Stimulated activated CD8-positive, alpha-beta memory T cell treated with anti-CD3 and anti-CD28 coated beads, Interleukin-12 subunit alpha, Interleukin-12 subunit beta, amount 100 ng/mL, for 24 hours (primary cell): Measurements from ENCODE around the gene CACHD1.
"Not testable (repeated sequence)": the region's sequence is repeated elsewhere in the genome, so short reads cannot be mapped to it uniquely, and the experiment has no call there.

Source experiments
- DNase-seq: peaks from one replicate; pipeline ENCODE4 v3.0.0-alpha.2; 2020; ENCODE audit errors: extremely low read depth

CACHD1 gene

GRCh38 chr1:64588876-64589275 is 118.9 kb downstream of the CACHD1 start:
- DNase-seq: no peak

DNA sequence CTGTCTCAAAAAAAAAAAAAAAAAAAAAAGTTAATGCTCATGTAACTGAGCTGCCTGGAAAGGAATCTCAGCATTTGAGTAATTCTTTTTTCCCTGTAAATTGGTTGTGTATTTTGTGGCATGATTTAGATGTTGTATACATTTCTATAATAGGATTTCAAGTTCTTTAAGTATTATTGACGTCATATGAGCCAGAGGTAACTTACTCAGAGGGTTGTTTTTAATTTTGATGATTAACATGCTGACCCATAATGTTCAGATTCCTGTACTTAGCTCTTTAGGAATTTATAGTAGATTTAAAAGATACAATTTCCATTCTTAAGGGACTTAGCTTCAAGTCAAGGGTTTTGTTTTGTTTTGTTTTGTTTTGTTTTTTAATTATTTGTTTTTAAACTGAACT is 120.4 kb downstream of the CACHD1 start:
- no peak for DNase-seq

DNA sequence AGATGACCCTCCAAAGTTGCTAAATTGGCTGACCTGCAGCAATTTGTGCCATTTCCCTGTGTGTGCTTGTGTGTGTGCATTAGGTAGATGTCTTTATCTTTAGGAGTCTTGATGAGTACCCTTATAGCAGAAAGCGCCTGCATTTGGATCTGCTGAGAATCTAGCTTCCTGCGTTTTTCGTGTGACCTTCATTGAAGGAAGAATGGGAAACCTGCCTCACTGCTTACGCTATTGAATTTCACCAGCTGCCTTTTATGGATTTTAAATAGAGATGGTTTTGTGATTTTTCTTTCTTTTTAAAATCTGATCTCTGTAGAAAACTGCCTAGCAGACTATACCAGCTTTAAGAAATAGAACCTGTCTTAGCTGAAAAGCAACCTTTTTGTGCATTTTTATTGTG is 124.5 kb downstream of the CACHD1 start:
- DNase-seq: no peak

GRCh38 chr1:64595871-64596515 is 126.1 kb downstream of the CACHD1 start:
- DNase-seq: no peak

DNA sequence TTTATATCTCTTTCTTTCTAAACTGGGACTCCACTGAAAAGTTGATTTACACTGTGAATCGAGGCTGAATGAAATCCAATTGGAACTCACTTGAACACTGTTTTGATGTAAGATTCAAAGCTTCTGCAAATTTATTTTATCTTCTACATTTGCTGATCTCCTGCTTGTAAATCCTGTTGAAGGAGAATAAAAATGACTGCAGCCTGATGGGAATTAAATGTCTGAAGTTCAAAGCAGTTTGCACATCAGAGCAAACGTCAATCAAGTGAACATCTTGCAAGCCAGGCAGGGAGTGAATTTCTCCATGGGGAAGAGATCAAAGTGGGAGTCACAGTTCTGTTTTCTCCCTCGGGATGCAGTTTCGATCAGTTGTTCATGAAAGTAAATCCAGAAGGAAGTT is 127.2 kb downstream of the CACHD1 start:
- no peak for DNase-seq

DNA sequence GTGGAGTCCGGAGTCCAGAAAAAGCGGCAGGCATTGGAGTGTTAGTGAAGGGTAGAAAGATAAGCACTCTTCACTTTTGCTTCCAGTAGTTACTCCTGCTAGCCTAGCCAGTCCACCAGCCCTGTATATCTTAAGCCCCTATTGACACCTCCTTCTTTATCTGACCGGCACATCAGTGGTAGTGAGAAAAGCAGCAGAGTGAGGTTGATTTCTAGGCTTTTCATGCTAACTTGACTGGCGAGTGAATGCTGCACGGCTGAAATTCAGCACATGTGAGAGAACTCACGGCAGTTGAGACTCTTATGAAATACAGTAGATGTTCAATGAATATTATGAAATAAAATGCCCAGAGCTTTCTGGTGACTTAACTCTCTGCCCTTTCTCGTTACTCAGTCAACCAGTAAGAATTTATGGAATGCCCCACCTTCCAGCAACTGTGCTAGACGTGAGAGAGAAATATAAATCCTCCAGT is 128.2 kb downstream of the CACHD1 start:
- no peak for DNase-seq

DNA sequence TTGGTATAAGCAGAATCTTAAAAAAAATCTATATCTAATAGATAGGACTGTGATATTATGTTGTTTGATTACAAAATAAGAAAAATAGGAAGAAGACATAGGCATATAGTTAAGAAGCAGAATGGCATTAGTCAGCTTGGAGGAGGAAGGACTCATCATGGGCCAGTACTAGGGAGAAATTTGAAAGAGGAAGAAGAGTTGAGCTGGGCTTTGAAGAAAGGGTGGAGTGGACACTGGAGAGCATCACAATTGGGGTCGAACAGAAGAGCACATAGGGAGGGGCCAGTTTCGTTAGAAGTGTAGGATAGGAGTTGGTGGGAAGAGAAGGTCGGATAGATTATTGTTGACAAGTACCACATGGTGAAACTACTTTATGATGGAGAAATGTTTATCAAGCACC is 129.3 kb downstream of the CACHD1 start:
- DNase-seq: no peak

- no peak for DNase-seq
Observed at GRCh38 chr1:64601207-64601606, 131.3 kb downstream of the CACHD1 start.

- no peak for DNase-seq
Observed at GRCh38 chr1:64608005-64608650, 138.2 kb downstream of the CACHD1 start.

DNA sequence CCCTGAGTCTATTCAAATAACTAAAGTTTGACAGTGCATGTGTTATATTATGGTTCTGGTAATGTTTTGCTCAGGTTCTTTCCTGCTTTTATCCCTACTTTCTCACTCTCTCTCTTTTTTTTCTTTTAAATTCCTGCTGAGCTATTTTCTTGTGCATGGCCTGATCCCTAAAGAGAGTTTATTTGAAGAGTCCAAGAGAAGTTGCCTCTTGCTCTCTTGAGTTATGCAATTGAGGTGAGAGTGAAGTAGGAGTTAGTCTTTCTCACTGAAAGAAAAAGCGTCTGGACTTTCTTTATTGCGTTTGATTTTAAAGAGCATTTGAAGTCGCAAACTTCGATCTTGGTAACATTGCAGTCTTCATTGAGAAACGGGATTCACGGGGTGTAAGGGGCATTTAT is 138.7 kb downstream of the CACHD1 start:
- no peak for DNase-seq

DNA sequence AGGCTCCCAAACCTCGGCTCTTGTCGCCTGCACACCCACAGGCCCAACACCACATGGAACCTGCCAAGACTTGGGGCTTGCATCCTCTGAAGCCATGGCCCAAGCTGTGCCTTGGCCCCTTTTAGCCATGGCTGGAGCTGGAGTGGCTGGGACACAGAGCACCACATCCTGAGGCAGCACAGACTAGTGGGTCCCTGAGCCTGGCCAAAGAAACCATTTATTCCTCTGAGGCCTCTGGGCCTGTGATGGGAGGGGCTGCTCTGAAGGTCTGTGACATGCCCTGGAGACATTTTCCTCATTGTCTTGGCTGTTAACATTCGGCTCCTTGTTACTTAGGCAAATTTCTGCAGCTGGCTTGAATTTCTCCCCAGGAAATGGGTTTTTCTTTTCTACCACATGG is 141.0 kb downstream of the CACHD1 start:
- not testable (repeated sequence) for DNase-seq

GRCh38 chr1:64616039-64616438 is 146.1 kb downstream of the CACHD1 start:
- no peak for DNase-seq

DNA sequence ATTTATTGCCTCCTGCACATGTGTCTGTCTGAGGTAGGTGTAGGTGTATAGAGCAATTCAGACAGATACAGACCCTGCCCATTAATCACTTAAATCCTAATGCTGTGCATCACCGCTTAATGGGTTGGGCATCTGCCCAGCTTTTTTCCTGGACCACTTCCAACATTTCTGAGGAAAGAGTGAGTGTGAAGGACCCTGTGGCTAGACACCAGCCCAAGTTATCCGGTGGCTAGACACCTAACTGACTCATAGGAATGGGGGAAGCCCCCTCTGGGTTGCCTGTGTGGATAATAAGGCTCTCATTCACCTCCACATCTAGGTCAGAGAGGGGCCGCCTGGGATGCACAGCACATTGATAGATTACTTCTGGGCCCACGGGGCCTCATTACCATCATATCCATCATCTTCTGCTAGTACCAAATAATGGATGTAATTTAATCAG is 153.8 kb downstream of the CACHD1 start:
- DNase-seq: no peak

DNA sequence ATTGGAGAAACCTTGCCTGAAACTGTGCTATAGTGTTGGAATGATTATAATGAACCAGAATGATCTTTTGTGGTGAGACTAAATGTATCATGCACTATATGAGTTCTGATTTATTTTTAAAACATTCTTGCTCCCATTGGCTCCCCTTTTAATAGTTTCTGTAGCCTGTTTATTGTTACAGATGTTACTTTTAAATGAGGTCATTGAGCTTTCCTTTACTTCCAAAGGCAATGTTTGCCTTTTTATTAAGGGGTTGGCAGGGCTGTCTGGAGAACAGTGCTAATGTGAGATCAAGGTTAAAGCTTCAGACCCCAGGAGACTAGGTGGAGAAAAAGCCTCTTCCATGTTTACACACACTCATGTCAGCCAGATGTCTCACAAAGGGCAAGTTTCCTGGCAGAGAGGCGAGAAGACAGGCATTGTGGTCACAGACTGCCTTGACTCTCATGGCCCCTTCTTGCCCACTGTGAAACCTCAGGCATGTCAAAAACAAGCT is 154.3 kb downstream of the CACHD1 start:
- no peak for DNase-seq

GRCh38 chr1:64624808-64625207 is 154.9 kb downstream of the CACHD1 start:
- no peak for DNase-seq

GRCh38 chr1:64630611-64631010 is 160.7 kb downstream of the CACHD1 start:
- DNase-seq: no peak

DNA sequence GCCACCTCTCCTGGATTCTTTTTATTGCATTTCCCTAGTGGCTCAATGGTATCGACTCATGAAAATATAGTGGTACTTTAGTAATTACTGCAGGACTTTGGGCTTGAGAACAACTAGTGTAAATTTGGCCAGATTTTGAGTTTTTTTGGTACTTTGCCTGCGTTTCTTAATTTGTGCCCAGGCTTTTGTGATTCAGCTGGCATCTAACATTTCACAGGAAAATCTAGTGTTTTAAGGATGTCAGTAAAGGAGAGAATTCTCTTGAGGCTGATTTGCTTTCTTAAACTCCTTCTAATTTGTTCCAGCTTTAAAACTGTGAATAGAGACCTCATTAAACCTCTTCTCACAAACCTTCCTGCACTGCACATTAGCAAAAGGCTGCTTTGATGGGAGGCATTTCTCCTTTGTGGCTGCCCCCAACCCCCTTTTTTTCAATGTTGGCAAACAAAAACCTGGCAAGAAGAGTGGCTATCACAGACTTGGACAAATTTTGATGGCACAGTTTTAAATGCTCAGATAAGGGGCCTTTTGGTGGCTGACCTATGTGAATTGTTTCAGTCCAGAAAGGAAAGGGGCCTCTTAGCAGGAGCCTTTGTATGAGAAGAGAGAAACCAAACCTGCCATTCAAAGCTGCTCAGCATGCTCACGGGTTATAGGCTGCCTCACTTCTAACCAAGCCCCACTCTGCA is 161.6 kb downstream of the CACHD1 start:
- no peak for DNase-seq

- DNase-seq: no peak
Observed at GRCh38 chr1:64632936-64633335, 163.0 kb downstream of the CACHD1 start.

- DNase-seq: no peak
Observed at GRCh38 chr1:64645735-64646134, 175.8 kb downstream of the CACHD1 start.

GRCh38 chr1:64650411-64650810 is 180.5 kb downstream of the CACHD1 start:
- no peak for DNase-seq

DNA sequence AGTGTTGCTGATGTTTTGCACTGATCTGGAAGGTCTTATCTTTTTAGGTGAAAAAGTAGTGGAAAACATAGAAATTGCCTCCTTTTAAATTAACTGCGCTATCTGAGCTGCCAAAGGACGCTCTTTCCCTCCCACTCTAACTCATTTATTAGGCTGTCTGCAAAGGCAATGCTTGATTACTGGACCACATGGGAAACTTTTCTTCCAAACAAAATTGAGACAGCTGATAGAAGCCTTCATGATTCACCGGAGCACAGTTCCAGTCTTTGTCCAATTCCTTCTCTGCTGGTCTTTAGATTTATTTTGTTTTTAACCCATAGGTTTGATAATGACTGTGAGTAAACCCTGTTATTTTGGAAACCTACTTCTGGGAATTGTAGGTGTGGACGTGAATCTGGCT is 181.9 kb downstream of the CACHD1 start:
- DNase-seq: no peak

- no peak for DNase-seq
Observed at GRCh38 chr1:64653466-64653865, 183.5 kb downstream of the CACHD1 start.
